WTC11 (cell line): ENCODE measurements around the gene KNDC1.

Source experiments
- ATF2 ChIP-seq: sonication (generic); formaldehyde crosslinking; IDR thresholded peaks from 2 replicates; pipeline ENCODE4 v1.8.1; 2022; ENCODE audit warnings: low read depth, missing genetic modification reagents, borderline replicate concordance
- CREB1 ChIP-seq: sonication (generic); formaldehyde crosslinking; IDR thresholded peaks from 2 replicates; pipeline ENCODE4 v1.8.0; 2023; ENCODE audit warnings: mild to moderate bottlenecking, missing genetic modification reagents
- CTCF ChIP-seq: fragments of 200-600 bp; IDR thresholded peaks from 2 replicates; pipeline ENCODE4 v1.8.0; 2022; ENCODE audit warnings: antibody characterized with exemption
- E2F4 ChIP-seq: sonication (generic); formaldehyde crosslinking; IDR thresholded peaks from 2 replicates; pipeline ENCODE4 v1.8.1; 2022; ENCODE audit warnings: low read depth, mild to moderate bottlenecking, moderate library complexity, missing genetic modification reagents, borderline replicate concordance
- HMGXB4 ChIP-seq: sonication (generic); formaldehyde crosslinking; IDR thresholded peaks from 2 replicates; pipeline ENCODE4 v1.8.1; 2023; ENCODE audit warnings: mild to moderate bottlenecking, moderate library complexity, missing genetic modification reagents
- KAT7 ChIP-seq: sonication (generic); formaldehyde crosslinking; IDR thresholded peaks from 2 replicates; pipeline ENCODE4 v1.8.1; 2023; ENCODE audit warnings: missing genetic modification reagents, mild to moderate bottlenecking, borderline replicate concordance
- NR3C1 ChIP-seq: sonication (generic); formaldehyde crosslinking; conservative IDR thresholded peaks from 2 replicates; pipeline ENCODE4 v1.8.1; 2023; ENCODE audit warnings: low read depth, mild to moderate bottlenecking, missing genetic modification reagents
- ZBTB43 ChIP-seq: sonication (generic); formaldehyde crosslinking; IDR thresholded peaks from 2 replicates; pipeline ENCODE4 v1.8.1; 2023; ENCODE audit warnings: mild to moderate bottlenecking, missing genetic modification reagents
- ZNF512 ChIP-seq: sonication (generic); formaldehyde crosslinking; IDR thresholded peaks from 2 replicates; pipeline ENCODE4 v1.8.1; 2022; ENCODE audit warnings: missing genetic modification reagents, borderline replicate concordance

- no peak for TF ChIP-seq ATF2 (CRISPR knock-in tag)
- no peak for TF ChIP-seq CREB1 (CRISPR knock-in tag)
- TF ChIP-seq CTCF: no peak
- TF ChIP-seq ZNF512 (CRISPR knock-in tag): no peak
- TF ChIP-seq HMGXB4 (CRISPR knock-in tag): no peak; the same call in 1 of the 2 replicates
- TF ChIP-seq NR3C1: no peak
- no peak for TF ChIP-seq ZBTB43 (CRISPR knock-in tag)
- no peak for TF ChIP-seq E2F4
- no peak for TF ChIP-seq KAT7 (CRISPR knock-in tag)
These were observed 77.2 kb downstream of the KNDC1 start for GRCh38 chr10:133237241-133237587.
